IPS DF 4.7 (cell line): ENCODE results near the gene FOXF1.

Experiments used
- DNase-seq: peaks from one replicate; pipeline ENCODE4 v3.0.0-alpha.2; 2013; ENCODE audit warnings: low spot score; ENCODE audit errors: extremely low read depth

The FOXF1 gene

GRCh38 chr16:86556576-86556975, 46.2 kb downstream of the FOXF1 start:
- no peak for DNase-seq

GRCh38 chr16:86557587-86557986, 47.3 kb downstream of the FOXF1 start:
- DNase-seq: no peak

DNA sequence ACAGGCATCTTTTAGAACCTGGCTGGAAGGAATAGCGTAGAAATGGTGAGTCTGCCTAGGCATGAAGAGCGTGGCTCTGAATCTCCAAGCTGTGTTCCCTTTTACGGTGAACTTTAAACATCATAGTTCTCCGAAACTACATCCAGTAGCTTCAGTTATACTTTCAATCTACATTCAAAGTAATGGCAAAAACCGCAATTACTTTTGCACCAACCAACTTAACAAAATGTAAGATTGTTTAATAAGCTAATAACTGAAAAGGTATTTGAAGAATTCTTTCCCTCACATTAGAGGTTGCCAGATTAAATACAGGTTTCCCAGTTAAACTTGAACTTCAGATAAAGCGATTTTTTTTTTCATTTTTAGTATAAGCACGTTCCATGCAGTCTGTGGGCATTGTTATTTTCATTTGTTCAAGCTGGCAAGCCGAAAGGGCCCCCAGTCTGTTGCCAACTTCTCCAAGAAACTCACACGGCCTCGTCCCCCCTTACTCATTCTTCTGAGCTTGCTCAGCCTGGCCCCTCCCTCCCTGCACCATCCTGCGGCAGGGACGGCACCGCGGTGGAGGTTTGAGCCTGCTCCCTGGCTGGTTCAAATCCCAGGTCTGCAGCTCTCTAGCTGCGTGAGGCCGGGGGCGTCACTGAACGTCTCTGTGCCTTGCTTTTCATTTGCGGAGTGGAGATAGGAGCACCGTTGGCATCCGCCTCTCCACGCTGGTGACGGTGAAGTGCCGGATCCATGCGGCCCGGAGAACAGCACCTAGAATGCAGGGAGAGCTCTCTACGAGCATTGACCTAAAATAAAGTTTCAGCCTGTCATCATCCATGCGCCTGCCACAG, 48.2 kb downstream of the FOXF1 start:
- no peak for DNase-seq

DNA sequence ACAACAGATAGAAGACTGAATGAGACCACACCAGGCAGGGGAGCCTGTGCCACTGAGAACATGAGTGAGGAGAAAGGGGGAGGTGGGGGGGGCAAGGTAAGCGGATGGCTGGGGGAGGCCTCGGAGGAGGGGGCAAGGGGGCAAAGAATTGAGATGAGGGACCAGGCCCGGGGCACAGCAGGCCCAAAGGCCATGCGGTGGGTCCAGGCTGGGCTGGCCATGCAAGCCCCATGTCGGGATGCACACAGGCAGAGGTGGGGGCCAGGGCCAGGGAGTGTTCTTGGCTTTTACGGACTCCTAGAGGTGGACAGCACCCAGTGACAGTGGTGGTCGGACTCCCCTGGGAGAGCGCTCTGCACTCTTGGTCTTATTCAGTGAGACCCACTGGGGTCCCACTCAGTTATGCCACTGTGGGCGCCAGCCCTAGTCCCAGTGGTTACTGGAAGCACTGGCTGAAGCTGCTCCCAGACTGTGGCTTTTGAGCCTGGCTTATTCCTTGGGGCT, 49.5 kb downstream of the FOXF1 start:
- no peak for DNase-seq

DNA sequence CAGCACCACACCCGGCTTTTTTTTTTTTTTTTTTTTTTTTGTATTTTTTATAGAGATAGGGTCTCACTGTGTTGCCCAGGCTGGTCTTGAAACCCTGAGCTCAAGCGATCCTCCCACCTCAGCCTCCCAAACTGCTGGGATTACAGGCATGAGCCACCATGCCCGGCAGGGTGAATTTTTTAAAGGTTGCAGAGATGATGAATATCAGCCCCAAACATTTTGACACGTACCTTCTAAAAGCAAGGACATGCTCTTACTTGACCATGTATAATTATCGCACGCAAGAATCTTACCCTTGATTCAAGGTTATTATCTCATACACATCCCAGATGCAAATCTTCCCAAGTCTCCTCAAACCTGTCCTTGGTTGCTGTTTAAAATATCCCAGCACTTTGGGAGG, 52.0 kb downstream of the FOXF1 start:
- no peak for DNase-seq

GRCh38 chr16:86563469-86564345, 53.4 kb downstream of the FOXF1 start:
- DNase-seq: no peak
